ENCODE results near the gene GDPD3. TPM values are rescaled to one million over a fixed set of nuclear protein-coding genes. Genes with fewer than 3 reads are reported as not detected.

GDPD3 gene
- total and polyA plus RNA-seq, 9 of the 15 experiments (the other 6 are each of a cell fraction or from before 2014, with no cell fraction given), result 0.47 to 3.9 (median 1.1) TPM

DNA sequence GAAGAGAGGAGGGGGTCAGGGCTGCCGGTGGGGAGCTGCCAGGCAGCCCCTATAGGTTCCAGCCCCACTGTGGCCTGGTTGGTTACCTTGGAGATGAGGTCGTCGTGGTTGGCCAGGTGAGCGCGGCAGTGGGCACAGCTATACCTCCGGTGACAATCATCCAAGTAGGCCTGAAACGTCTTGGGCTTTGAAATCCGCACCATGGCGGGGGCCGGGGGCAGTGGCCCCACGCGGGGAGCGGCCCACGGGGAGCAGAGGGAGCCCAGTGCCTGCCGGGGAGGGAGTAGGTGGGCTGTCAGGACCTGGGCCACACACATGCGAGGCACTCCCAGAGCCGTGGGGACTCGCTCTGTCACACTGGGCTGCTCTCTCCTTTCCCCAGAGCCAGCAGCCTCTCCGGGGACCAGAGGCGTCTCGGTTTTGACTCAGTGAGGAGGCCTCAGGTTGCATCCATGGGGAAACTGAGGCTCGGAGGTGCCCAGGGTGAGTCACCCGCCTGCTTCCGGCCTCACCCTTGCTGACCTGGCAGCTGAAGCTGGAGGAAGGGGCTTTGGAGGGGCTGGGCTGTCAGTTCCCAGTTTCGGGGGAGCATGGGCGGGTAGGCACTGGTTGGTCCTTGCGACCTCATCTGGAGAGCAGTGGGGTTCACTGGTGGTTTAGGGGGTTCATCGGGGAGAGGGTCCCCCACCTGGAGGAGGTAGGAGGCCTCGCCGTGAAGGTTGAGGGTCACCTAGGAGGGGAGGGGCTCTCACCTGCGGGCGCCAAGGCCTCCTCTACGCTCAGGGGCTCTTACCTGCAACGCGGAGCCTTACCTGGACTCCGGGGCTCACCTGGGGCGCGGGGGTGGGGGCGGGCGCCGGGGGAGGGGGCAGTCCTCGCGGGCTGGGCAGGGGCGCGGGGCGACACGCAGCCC lies 17.9 kb downstream of the GDPD3 start (continued):
- TF ChIP-seq, protein P1, sequence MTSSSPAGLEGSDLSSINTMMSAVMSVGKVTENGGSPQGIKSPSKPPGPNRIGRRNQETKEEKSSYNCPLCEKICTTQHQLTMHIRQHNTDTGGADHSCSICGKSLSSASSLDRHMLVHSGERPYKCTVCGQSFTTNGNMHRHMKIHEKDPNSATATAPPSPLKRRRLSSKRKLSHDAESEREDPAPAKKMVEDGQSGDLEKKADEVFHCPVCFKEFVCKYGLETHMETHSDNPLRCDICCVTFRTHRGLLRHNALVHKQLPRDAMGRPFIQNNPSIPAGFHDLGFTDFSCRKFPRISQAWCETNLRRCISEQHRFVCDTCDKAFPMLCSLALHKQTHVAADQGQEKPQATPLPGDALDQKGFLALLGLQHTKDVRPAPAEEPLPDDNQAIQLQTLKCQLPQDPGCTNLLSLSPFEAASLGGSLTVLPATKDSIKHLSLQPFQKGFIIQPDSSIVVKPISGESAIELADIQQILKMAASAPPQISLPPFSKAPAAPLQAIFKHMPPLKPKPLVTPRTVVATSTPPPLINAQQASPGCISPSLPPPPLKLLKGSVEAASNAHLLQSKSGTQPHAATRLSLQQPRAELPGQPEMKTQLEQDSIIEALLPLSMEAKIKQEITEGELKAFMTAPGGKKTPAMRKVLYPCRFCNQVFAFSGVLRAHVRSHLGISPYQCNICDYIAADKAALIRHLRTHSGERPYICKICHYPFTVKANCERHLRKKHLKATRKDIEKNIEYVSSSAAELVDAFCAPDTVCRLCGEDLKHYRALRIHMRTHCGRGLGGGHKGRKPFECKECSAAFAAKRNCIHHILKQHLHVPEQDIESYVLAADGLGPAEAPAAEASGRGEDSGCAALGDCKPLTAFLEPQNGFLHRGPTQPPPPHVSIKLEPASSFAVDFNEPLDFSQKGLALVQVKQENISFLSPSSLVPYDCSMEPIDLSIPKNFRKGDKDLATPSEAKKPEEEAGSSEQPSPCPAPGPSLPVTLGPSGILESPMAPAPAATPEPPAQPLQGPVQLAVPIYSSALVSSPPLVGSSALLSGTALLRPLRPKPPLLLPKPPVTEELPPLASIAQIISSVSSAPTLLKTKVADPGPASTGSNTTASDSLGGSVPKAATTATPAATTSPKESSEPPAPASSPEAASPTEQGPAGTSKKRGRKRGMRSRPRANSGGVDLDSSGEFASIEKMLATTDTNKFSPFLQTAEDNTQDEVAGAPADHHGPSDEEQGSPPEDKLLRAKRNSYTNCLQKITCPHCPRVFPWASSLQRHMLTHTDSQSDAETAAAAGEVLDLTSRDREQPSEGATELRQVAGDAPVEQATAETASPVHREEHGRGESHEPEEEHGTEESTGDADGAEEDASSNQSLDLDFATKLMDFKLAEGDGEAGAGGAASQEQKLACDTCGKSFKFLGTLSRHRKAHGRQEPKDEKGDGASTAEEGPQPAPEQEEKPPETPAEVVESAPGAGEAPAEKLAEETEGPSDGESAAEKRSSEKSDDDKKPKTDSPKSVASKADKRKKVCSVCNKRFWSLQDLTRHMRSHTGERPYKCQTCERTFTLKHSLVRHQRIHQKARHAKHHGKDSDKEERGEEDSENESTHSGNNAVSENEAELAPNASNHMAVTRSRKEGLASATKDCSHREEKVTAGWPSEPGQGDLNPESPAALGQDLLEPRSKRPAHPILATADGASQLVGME (CRISPR knock-in tag; IDR thresholded peaks at IDR 0.05), result no peak
- TF ChIP-seq MCM3 (IDR thresholded peaks at IDR 0.05) (no peak), MYNN (IDR thresholded peaks at IDR 0.05) (no peak), MYNN (CRISPR knock-in tag; IDR thresholded peaks at IDR 0.05) (no peak), YY1 (IDR thresholded peaks at IDR 0.05; ENCODE audit: borderline replicate concordance in 1 of 3, control insufficient read depth in 1 of 3, extremely low read depth in 1 of 3, insufficient read depth in 3 of 3, insufficient read length in 1 of 3, insufficient replicate concordance in 2 of 3, low read depth in 1 of 3, low read length in 2 of 3) (no peak), ZNF644 (tag; IDR thresholded peaks at IDR 0.05; ENCODE audit: low read depth) (no peak), ZNF324 (CRISPR knock-in tag; IDR thresholded peaks at IDR 0.05) (no peak), LCOR (CRISPR knock-in tag; IDR thresholded peaks at IDR 0.05) (no peak), BHLHE40 (IDR thresholded peaks at IDR 0.05; ENCODE audit: low read length) (no peak), RBFOX2 (IDR thresholded peaks at IDR 0.05; ENCODE audit: low read depth, low read length) (peak; percentile 54), MEIS2 (IDR thresholded peaks at IDR 0.05; ENCODE audit: partially characterized antibody) (no peak), POLR2G (IDR thresholded peaks at IDR 0.05; ENCODE audit: low read depth, low read length) (peak; percentile 39; the same call in 1 of the 2 replicates), KAT7 (CRISPR knock-in tag; IDR thresholded peaks at IDR 0.05; ENCODE audit: borderline replicate concordance) (no peak), EHMT2 (IDR thresholded peaks at IDR 0.05) (no peak)
- TF ChIP-seq, protein P2, sequence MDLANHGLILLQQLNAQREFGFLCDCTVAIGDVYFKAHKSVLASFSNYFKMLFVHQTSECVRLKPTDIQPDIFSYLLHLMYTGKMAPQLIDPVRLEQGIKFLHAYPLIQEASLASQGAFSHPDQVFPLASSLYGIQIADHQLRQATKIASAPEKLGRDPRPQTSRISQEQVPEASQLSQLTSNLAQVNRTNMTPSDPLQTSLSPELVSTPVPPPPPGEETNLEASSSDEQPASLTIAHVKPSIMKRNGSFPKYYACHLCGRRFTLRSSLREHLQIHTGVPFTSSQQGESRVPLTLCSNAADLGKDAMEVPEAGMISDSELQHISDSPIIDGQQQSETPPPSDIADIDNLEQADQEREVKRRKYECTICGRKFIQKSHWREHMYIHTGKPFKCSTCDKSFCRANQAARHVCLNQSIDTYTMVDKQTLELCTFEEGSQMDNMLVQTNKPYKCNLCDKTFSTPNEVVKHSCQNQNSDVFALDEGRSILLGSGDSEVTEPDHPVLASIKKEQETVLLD (IDR thresholded peaks at IDR 0.05), result 0 out of 2 replicates have a peak, but pooled peaks have one; percentile 5
- TF ChIP-seq, protein P3, sequence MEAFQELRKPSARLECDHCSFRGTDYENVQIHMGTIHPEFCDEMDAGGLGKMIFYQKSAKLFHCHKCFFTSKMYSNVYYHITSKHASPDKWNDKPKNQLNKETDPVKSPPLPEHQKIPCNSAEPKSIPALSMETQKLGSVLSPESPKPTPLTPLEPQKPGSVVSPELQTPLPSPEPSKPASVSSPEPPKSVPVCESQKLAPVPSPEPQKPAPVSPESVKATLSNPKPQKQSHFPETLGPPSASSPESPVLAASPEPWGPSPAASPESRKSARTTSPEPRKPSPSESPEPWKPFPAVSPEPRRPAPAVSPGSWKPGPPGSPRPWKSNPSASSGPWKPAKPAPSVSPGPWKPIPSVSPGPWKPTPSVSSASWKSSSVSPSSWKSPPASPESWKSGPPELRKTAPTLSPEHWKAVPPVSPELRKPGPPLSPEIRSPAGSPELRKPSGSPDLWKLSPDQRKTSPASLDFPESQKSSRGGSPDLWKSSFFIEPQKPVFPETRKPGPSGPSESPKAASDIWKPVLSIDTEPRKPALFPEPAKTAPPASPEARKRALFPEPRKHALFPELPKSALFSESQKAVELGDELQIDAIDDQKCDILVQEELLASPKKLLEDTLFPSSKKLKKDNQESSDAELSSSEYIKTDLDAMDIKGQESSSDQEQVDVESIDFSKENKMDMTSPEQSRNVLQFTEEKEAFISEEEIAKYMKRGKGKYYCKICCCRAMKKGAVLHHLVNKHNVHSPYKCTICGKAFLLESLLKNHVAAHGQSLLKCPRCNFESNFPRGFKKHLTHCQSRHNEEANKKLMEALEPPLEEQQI (IDR thresholded peaks at IDR 0.05), result no peak

All from K562 (cell line).